ENCODE results near the gene CREBZF. TPM values are rescaled to one million over a fixed set of nuclear protein-coding genes. Genes with fewer than 3 reads are reported as not detected.

The CREBZF gene
- total and polyA plus RNA-seq, 9 of the 15 experiments (the other 6 are each of a cell fraction or from before 2014, with no cell fraction given): 7.2 to 70.2 (median 40.5) TPM

GRCh38 chr11:85628771-85629341 is 36.1 kb downstream of the CREBZF start (continued):
- TF ChIP-seq SNRNP70 (optimal IDR thresholded peaks at IDR 0.05; ENCODE audit: low read depth, low read length) (no peak), CHD1 (IDR thresholded peaks at IDR 0.05; ENCODE audit: low read length) (no peak), SMAD4 (CRISPR knock-in tag; conservative IDR thresholded peaks at IDR 0.05) (no peak), SIN3A (IDR thresholded peaks at IDR 0.05; ENCODE audit: borderline replicate concordance in 2 of 2, control insufficient read depth in 1 of 2, low read depth in 2 of 2, low read length in 2 of 2) (peak in 1 of 2 experiments; percentile 15; a peak in 1 of 4 replicates), ZNF644 (tag; IDR thresholded peaks at IDR 0.05; ENCODE audit: low read depth) (no peak), SRSF7 (optimal IDR thresholded peaks at IDR 0.05; ENCODE audit: low read depth, low read length) (no peak), KDM1A (IDR thresholded peaks at IDR 0.05) (0 out of 4 replicates have a peak, but pooled peaks have one; percentile 8 to 15), MECOM (CRISPR knock-in tag; IDR thresholded peaks at IDR 0.05) (no peak), STAT5A (IDR thresholded peaks at IDR 0.05; ENCODE audit: borderline replicate concordance, low read length) (no peak; the same call in 1 of the 2 replicates), GABPB2 (CRISPR knock-in tag; conservative IDR thresholded peaks at IDR 0.05) (no peak), FOXJ2 (tag; IDR thresholded peaks at IDR 0.05) (no peak), ZNF699 (CRISPR knock-in tag; IDR thresholded peaks at IDR 0.05; ENCODE audit: insufficient replicate concordance) (no peak), ARNT (IDR thresholded peaks at IDR 0.05) (no peak), CC2D1A (IDR thresholded peaks at IDR 0.05) (no peak), HNRNPK (IDR thresholded peaks at IDR 0.05; ENCODE audit: low read depth, low read length, poor library complexity, severe bottlenecking) (no peak), NFYB (IDR thresholded peaks at IDR 0.05; ENCODE audit: extremely low read depth, insufficient read length) (no peak), AFF4 (CRISPR knock-in tag; IDR thresholded peaks at IDR 0.05) (0 out of 2 replicates have a peak, but pooled peaks have one; percentile 11), MCM3 (IDR thresholded peaks at IDR 0.05) (no peak), JUN (IDR thresholded peaks at IDR 0.05; ENCODE audit: borderline replicate concordance, low read depth, low read length) (no peak), JUN (CRISPR knock-in tag; IDR thresholded peaks at IDR 0.05; ENCODE audit: borderline replicate concordance) (no peak), RAD21 (CRISPR knock-in tag; conservative IDR thresholded peaks at IDR 0.05 in 1 of 2, IDR thresholded peaks at IDR 0.05 in 1 of 2) (no peak), XRCC5 (IDR thresholded peaks at IDR 0.05; ENCODE audit: low read depth, low read length) (no peak), FOXJ3 (CRISPR knock-in tag; IDR thresholded peaks at IDR 0.05) (no peak), ZNF24 (IDR thresholded peaks at IDR 0.05) (no peak), MAFG (tag; conservative IDR thresholded peaks at IDR 0.05) (no peak), PML (IDR thresholded peaks at IDR 0.05; ENCODE audit: low read length) (no peak)
- TF ChIP-seq, protein P1, sequence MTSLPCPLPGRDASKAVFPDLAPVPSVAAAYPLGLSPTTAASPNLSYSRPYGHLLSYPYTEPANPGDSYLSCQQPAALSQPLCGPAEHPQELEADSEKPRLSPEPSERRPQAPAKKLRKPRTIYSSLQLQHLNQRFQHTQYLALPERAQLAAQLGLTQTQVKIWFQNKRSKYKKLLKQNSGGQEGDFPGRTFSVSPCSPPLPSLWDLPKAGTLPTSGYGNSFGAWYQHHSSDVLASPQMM (CRISPR knock-in tag; IDR thresholded peaks at IDR 0.05): no peak

All from K562 (cell line).